Right lobe of liver (tissue), 6 donors: ENCODE measurements around the gene ASB3. TPM values are rescaled to one million over a fixed set of nuclear protein-coding genes. Genes with fewer than 3 reads are reported as not detected.

Source experiments
- ATAC-seq, 4 donors: fragments of 200-7000 bp; cut with Tn5 transposase; one replicate each; pipeline ENCODE4 v1.9.1; 2020; ENCODE audit warnings: mild to moderate bottlenecking in 4 of 4, moderate library complexity in 4 of 4
- DNase-seq, 3 donors: peaks; one replicate each; pipeline ENCODE4 v3.0.0-alpha.2; 2020
- H3K27ac ChIP-seq, 3 donors: fragments of 200-600 bp; one replicate each; pipeline ENCODE4 v1.8.0; 2022
- H3K27me3 ChIP-seq, 2 donors: fragments of 200-600 bp; one replicate each; pipeline ENCODE4 v1.8.0; 2022
- H3K36me3 ChIP-seq, 4 donors: fragments of 200-600 bp; sonication (generic) in 1 of 4; one replicate each; pipeline versions ENCODE4 v1.5.1 to v1.8.0; 2017 to 2022; ENCODE audit warnings: control low read depth in 1 of 4
- H3K4me1 ChIP-seq, 4 donors: fragments of 200-600 bp; sonication (generic) in 1 of 4; one replicate each; pipeline versions ENCODE4 v1.5.1 to v1.8.0; 2017 to 2022; ENCODE audit warnings: control low read depth in 1 of 4
- H3K4me3 ChIP-seq, 3 donors: fragments of 200-600 bp; one replicate each; pipeline ENCODE4 v1.8.0; 2022
- H3K9me3 ChIP-seq, 4 donors: fragments of 200-600 bp; sonication (generic) in 1 of 4; one replicate each; pipeline versions ENCODE4 v1.5.1 to v1.8.0; 2017 to 2022; ENCODE audit warnings: control low read depth in 1 of 4
- CTCF ChIP-seq, 4 donors: fragments of 200-600 bp in 3 of 4; fragments of 450-650 bp in 1 of 4; IDR thresholded peaks; one replicate each; pipeline versions ENCODE4 v1.5.1 to v1.8.0; 2016 to 2022; ENCODE audit warnings: antibody characterized with exemption in 4 of 4, mild to moderate bottlenecking in 2 of 4
- POLR2A ChIP-seq: fragments of 450-650 bp; IDR thresholded peaks from one replicate; pipeline ENCODE4 v1.6.1; 2017; ENCODE audit warnings: antibody characterized with exemption, mild to moderate bottlenecking
- WGBS: methylation state at CpG from one replicate; pipeline ENCODE4 v1.1.6; 2018; ENCODE audit warnings: low coverage, low lambda C conversion rate; ENCODE audit not compliant: insufficient coverage; ENCODE audit errors: missing lambda C conversion rate; 5-methylcytosine and 5-hydroxymethylcytosine counted together
- intact Hi-C, 2 donors: fragments of 100-400 bp; cut with DNase I; formaldehyde crosslinking; loops; one replicate each; pipeline versions ENCODE4 v1.11.2 to v1.14.1; 2022
- total RNA-seq, 6 experiments: library from RNA; depleted of rRNA in 2 of 6; stranded (reverse); fragments of >200 nt in 2 of 6; fragmentation: NEBNext Ultra II Directional in 3 of 6; extraction: Animal tissue kit (Norgen Biotek cat#: 25700) in 3 of 6; gene quantifications; one replicate each; pipeline versions ENCODE4 v1.1.0 to v1.2.4, GENCODE V29; 2016 to 2023
- donor health status: DM: no; HTN: yes; CAD: no.
- donor health status: DM: no; HTN: no; CAD: no.
- donor health status: DM: no; HTN: no; CAD: no.
- donor health status: DM: no; HTN: yes; CAD: no.
- donor health status: DM: no; HTN: yes; CAD: no.

ASB3 gene
- total RNA-seq, 6 experiments from 2014 or later, result 3.6 to 8.4 (median 5.3) TPM

- no peaks in the 10 kb centered on the region for H3K27me3 ChIP-seq
- 82% methylated on average over 4 of the region's 4 CpGs for WGBS
- TF ChIP-seq POLR2A (no peak), CTCF (IDR thresholded peaks at IDR 0.05) (no peak)
- no peak for ATAC-seq
- H3K27ac ChIP-seq, result no peak overlapping the region
- peaks cover 0 to 5% (median 2%) of the 10 kb centered on the region in 4 donors for H3K36me3 ChIP-seq
- DNase-seq, result no peak
- no peaks in the 10 kb centered on the region for H3K9me3 ChIP-seq
- no peak overlapping the region for H3K4me3 ChIP-seq
- intact Hi-C loops, result no loop called here
- peaks cover 0 to 23% (median 6%) of the 10 kb centered on the region in 4 donors for H3K4me1 ChIP-seq
Observed at GRCh38 chr2:53820711-53821110, 34.0 kb upstream of the ASB3 start.

GRCh38 chr2:53820048-53820447 lies 33.3 kb upstream of the ASB3 start:
- H3K27me3 ChIP-seq, result no peaks in the 10 kb centered on the region
- 86% methylated on average over 9 of the region's 9 CpGs for WGBS
- ATAC-seq (no peak), DNase-seq (no peak)
- H3K9me3 ChIP-seq, result no peaks in the 10 kb centered on the region
- no peak for TF ChIP-seq CTCF (IDR thresholded peaks at IDR 0.05)
- TF ChIP-seq POLR2A, result no peak
- intact Hi-C loops, result no loop called here
- no peak overlapping the region for H3K27ac ChIP-seq
- no peak overlapping the region for H3K4me3 ChIP-seq
- H3K36me3 ChIP-seq, result peaks cover 0 to 5% (median 2%) of the 10 kb centered on the region in 4 donors
- H3K4me1 ChIP-seq, result peaks cover 0 to 16% (median 2%) of the 10 kb centered on the region in 4 donors

- Histone ChIP-seq H3K27me3 (no peaks in the 10 kb centered on the region), H3K9me3 (no peaks in the 10 kb centered on the region), H3K36me3 (peaks cover 0 to 5% (median 2%) of the 10 kb centered on the region in 4 donors), H3K4me3 (no peak overlapping the region), H3K4me1 (peaks cover 0 to 16% (median 2%) of the 10 kb centered on the region in 4 donors), H3K27ac (peak overlapping the region in 1 of 3 donors; percentile 41)
- DNase-seq, result no peak
- WGBS, result 92% methylated on average over 4 of the region's 4 CpGs
- ATAC-seq, result no peak
- intact Hi-C loops, result no loop called here
- TF ChIP-seq CTCF (IDR thresholded peaks at IDR 0.05) (no peak), POLR2A (no peak)
Observed at GRCh38 chr2:53819634-53820033, 32.9 kb upstream of the ASB3 start.

GRCh38 chr2:53818854-53819435 lies 32.2 kb upstream of the ASB3 start:
- ATAC-seq (peak; percentile 13 to 82 (median 62)), DNase-seq (no peak)
- Histone ChIP-seq H3K4me1 (peaks cover 0 to 16% (median 2%) of the 10 kb centered on the region in 4 donors), H3K9me3 (no peaks in the 10 kb centered on the region), H3K27me3 (no peaks in the 10 kb centered on the region), H3K4me3 (no peak overlapping the region), H3K36me3 (peaks cover 0 to 5% (median 2%) of the 10 kb centered on the region in 4 donors), H3K27ac (peak overlapping the region in 1 of 3 donors; percentile 41)
- 12% methylated on average over 3 of the region's 3 CpGs for WGBS
- TF ChIP-seq POLR2A (no peak), CTCF (IDR thresholded peaks at IDR 0.05) (no peak)
- intact Hi-C loops, result no loop called here
